GM13976 (cell line): ENCODE measurements around the gene PTEN.

Experiments
- DNase-seq: peaks from one replicate; pipeline ENCODE4 v3.0.0; 2012; ENCODE audit warnings: low spot score
- CTCF ChIP-seq: IDR thresholded peaks from 2 replicates; pipeline ENCODE4 v1.5.1; 2012; ENCODE audit warnings: borderline replicate concordance, mild to moderate bottlenecking; ENCODE audit not compliant: insufficient read depth; ENCODE audit errors: extremely low read depth, missing control alignments, control extremely low read depth
- in situ Hi-C: fragments of 300-500 bp; cut with MboI; formaldehyde crosslinking; loops from one replicate; pipeline ENCODE4 v1.12.0; 2022; ENCODE audit warnings: low sequenced_read_pairs, mixed read lengths, inconsistent platforms; ENCODE audit not compliant: unreplicated experiment

PTEN gene

GRCh38 chr10:87974130-87974529 is 110.7 kb downstream of the PTEN start:
- in situ Hi-C loops, result no loop called here
- DNase-seq, result no peak
- TF ChIP-seq CTCF, result no peak

- no peak for TF ChIP-seq CTCF
- no peak for DNase-seq
- in situ Hi-C loops, result no loop called here
Observed at GRCh38 chr10:87974769-87975168, 111.3 kb downstream of the PTEN start.

- no peak for TF ChIP-seq CTCF
- in situ Hi-C loops, result no loop called here
- DNase-seq, result no peak
Observed at GRCh38 chr10:87976101-87976743, 112.8 kb downstream of the PTEN start.

- DNase-seq, result no peak
- TF ChIP-seq CTCF, result no peak
- in situ Hi-C loops, result no loop called here
Observed at GRCh38 chr10:87978166-87978565, 114.7 kb downstream of the PTEN start.

- in situ Hi-C loops, result no loop called here
- no peak for TF ChIP-seq CTCF
- no peak for DNase-seq
Observed at GRCh38 chr10:87979847-87980246, 116.4 kb downstream of the PTEN start.

GRCh38 chr10:87983716-87984115 is 120.3 kb downstream of the PTEN start:
- TF ChIP-seq CTCF, result no peak
- DNase-seq, result no peak
- in situ Hi-C loops, result no loop called here
